Effector CD4-positive, alpha-beta T cell (primary cell): ENCODE results near the gene TBC1D9B.
A peak's percentile ranks its signal among the peaks of the same experiment; 100 is the strongest.

Experiments
- DNase-seq: peaks from one replicate; pipeline ENCODE4 v3.0.0-alpha.2; 2020

Gene TBC1D9B

DNA sequence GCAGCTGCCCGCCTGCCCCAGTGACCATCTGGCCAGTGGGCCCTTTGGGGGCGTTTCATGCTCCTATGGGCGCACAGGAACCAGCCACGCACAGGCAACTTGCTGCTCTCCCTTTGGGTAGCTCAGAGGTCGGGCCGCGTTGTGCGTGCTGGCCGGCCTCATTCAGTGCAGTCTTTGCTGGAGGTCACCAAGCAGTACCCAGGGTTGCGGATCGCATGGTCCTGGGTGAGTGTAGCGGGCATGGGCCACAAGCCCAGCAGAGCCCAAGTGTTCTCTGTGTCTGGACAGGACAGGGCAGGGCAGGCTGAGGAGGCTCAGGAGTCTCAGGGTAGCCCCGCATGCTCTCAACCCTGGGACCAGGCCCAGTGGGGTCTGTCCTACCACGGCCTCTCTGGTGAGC is 39.2 kb downstream of the TBC1D9B start:
- DNase-seq, result no peak

DNA sequence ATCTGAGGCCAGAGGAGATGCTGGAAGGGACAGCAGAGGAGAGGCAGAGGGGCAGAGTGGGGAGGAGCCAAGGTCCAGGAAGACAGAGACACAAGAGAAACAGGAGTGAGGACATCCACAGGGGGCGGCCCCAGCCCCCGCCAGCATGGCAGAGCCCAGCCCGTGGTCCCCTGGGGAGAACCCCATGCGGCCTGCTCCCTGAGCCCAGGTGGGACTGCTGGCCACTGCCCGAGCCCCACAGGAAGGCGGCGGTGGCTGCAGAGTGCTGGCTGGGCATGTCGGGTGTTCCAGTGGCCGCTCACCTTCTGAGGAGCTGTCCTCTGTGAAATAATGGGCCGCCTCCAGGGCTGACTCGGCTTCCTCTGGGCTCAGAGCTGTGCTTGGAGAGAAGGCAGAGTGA is 40.2 kb downstream of the TBC1D9B start:
- no peak for DNase-seq

DNA sequence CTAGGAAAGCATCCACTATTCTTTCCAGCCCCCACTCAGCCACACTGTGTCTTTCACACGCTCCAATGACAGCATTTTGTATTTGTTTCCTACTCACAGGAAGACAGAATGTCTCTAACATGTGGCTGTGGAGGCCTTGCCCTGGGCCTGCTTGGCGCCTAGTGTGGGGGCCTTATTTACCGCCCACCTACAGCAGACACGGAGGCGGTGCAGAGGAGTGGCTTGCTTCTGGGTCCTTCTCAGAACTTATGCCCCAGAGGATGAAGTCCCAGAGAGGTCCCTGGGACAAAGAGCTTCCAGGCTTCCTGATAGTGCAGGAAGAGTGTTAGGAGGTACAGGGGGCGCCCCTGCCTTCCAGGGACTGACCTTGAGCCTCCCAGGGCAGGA is 40.6 kb downstream of the TBC1D9B start:
- no peak for DNase-seq

DNA sequence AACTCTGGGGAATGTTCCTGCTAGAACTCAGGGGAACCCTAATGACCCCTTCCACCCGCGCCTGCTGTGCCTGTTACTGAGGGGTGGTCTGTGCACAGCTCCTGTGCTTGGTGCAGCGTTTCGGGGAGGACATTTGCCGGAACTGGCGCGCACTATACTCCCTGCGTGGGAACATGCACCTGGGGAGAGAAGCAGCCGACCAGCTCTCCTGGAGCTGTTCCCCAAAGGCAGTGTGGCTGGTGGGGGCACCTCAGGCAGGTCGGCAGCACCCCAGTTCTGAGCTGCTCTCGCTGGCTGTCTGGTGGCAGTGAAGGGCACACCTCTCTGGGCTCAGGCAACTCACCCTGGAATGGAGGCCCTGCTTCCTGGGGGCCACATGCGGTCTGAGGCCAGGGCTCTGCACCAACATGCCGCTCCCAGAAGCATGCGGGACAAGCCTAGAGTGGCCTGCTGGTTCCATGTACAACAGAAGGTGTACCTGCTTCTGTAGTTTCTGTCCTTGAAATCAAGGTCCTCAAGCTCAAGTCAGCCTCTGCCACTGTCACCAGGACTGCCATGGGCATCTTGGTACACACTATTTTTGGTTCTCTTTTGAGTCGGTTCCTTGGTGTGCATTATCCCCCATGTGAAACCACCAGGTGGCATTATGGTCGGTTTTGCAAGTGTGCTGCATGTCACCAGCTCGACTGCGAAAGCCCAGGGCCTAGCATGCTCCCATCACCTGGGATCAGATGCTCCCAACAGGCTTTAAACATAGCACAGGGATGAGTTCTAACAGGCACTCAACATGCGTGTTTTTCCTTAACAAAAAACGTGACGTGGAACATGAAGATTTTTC is 41.2 kb downstream of the TBC1D9B start:
- DNase-seq, result no peak

DNA sequence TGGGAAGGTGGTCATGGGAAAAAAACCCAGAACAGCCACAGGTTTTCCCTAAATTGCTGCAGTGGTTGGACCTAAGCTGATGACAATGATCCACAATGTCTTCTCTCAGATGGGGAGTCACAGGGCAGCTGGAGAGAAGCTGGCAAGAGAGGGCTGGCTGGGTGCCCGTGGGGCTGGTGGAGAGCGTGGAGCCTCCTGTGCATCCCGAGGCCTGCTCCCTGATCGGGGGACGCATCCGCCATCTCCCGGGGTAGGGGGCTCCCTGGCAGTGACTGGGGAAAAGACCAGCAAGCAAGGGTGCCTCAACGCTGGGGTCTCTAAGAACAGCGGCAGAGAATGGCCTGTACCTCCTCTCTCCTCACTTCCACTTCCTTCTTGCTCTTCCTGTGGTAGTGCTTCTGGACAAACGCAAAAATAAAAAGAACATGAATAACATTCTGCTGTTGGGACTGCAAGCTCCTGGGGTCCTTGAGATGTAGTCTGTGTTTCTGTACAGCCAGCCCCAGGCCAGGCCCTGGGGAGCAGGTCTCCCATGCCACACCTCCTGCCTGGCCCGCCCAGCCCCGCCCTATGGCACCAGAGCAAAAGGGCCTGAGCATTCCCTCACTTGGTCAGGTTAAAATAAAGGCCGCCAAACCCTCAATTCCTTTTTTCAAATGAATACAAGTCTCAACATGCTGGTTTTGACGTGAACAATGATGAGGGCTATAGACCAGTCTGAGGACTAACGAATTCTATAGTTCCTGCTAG is 42.0 kb downstream of the TBC1D9B start:
- no peak for DNase-seq

DNA sequence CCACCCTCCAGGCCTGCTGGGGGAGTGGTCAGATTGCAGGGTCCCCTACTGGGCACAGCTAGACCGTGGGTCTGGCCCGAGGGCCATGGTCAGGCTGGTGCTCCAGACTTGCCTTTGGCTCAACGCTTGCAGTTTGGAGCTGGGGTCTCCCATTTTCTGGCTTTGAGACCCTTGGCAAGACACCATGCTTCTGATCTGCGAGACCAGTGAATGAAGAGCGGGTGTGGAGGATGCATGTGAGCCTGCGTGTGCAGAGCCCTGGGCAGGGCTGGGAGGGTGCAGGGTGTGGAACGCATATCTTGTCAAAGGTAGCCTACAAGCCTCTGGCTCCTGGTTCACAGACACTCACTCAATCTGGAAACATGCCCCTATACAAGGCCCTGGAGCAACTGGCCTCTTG is 43.0 kb downstream of the TBC1D9B start:
- no peak for DNase-seq

DNA sequence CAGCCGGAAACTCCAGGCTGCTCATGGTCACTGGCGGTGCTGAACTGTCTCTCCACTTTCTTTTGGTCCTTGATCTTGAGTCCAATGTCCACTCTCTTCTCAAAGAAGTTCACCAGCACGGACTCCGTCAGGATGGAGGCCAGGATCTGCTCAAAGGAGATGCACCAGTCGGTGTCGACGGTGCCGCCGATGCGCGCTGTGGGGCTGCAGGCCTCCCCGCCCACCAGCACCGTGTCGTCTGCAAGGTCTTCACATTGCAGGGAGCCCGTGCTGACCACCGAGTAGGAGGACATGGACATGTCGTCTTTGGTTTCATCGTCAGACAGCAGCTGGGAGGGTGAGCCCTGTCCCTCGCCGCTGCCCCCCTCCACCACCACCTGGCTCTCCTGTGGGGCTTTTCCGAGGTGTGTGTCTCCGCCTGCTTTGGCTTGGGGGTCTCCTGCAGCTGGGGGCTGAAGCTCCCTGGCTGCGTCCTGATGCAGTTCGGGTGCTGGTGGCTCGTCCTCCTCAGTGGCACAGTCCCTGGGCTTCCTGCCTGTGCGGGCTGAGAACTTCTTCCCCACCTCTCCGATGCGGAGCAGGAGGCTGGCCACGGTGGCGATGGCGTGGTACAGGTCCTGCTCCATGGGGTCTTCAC is 44.1 kb downstream of the TBC1D9B start:
- DNase-seq, result no peak

DNA sequence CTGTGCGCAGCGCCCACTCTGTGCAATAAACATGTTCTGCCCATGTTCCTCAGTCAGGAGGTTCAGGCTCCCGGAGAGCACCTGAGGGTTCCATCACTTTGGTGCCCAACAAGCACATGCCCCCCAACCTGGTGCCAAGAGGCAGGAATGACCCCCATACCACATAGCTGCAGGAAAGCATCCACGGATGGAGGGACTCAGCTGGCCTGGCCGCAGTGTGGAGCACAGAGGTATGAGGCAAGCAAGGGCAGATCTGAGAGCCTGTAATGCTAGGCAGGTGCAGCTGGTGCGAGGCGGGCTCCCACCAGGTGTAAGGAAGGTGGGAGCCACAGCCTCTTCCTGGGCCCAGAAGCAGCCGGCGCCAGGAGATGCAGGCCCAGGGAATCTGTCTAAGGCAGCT is 44.8 kb downstream of the TBC1D9B start:
- no peak for DNase-seq

DNA sequence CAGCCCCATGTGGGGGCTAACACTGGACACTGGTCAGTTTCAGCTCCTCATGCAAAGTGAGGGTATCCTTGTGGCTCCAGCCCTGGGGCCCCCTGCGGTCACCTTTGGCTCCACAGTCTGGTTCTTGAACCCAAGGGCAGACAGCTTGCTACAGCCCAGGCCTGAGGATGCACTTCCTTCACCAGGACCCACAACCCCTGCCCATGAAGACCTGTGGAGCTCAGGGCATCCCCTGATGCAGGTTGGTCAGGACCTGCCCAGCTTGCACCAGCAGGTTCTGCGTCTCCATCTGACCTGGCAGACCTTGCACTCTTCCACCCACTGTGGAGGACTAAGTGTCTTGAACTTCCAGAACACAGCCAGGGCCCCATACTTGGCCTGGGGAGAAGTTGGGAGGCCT is 45.4 kb downstream of the TBC1D9B start:
- DNase-seq, result no peak

DNA sequence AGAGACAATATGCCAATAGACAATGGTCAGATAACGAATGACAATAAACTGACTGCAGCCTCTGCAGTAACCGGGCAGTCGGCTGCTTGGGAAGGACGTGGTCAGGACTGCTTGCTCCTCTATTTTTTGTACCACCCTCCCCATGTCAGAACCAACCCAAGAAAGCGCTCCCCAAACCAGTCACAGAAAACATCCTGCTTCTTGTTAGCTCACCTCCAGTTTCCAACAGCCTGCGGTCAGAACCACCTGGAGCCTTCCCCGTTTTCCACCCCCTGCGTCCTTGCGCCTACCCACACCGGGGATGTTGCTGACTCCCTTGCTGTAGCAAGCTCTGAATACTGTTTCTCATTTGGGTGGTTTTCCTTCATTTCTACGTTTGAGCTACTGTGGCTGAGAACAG is 47.4 kb downstream of the TBC1D9B start:
- no peak for DNase-seq

DNA sequence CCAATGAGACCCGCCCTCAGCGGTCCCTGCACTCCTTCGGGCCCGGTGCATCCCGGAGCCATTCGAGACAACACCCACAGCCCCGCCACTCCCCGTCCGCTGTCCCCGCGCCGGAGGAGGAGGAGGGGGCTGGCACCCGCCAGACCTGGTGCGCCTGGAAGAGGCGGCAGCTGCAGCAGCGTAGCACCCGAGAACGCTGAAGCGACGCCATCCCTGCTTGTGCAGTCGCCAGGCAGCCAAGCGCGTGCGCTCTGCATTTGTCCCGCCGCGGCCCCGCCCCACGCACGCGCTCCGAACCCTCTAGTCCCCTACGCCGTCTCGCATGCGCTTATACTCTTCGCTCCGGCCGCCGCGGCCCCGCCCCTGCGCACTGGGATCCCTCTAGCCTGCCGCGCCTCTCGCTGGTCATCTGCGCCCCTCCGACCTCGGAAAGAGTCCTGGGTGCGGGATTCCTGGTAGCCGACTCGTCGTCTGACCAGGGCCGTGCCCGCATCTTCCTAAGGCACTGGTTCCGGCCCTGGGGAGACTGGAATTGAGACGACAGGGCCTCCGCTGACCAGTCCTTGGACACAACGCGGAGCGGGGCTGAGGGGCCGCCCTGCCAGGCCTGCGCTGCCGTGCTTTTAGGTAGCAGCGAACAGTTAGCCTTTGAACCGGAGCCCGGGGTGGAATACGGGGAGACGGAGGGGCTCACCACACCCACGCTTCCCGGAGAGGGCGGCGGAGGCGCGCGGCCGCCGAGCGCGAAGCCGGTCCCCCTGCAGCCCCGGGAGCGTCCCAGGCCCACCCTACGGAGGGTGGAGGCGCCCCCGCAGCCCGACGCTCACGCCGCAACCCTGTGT is 48.9 kb downstream of the TBC1D9B start, which contains the start of gene MRNIP:
TSS of gene MRNIP (minus strand) at position 232 of the 842 bp plus-strand sequence. CDS start at position 211, 21 bp downstream.
- peak; percentile 79 for DNase-seq

DNA sequence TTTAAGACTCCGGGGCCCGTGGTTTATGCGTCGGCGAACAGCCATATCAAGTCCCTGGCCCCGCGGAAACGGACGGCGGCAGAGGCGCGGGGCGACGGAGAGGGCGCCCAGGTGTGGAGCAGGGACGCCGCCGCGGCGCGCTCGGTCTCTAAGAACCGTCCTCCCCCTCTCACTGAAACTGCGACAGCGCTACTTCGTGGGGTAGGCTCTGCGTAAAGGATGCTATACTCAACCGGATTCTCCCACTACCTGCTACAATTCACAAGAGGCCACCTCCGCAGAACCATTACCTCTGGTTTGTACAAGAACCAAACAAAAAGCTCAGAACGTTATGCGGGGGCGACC is 49.5 kb downstream of the TBC1D9B start:
- peak; percentile 33 for DNase-seq

DNA sequence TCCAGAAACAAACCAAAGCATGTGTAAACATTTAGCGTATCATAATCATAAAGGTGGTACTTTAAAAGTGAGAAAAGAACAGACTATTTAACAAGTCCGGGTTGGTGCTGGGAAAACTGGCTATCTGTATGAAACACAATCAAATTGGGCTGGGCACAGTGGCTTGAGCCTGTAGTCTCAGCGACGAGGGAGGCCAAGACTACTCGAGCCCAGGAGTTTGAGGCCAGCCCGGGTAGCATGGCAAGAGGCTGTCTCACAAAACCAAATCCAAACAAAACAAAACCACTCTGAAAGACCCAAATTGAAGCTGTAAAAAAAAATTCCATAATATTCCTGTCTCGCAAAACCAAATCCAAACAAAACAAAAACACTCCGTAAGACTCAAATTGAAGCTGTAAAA is 53.3 kb downstream of the TBC1D9B start:
- DNase-seq, result no peak

DNA sequence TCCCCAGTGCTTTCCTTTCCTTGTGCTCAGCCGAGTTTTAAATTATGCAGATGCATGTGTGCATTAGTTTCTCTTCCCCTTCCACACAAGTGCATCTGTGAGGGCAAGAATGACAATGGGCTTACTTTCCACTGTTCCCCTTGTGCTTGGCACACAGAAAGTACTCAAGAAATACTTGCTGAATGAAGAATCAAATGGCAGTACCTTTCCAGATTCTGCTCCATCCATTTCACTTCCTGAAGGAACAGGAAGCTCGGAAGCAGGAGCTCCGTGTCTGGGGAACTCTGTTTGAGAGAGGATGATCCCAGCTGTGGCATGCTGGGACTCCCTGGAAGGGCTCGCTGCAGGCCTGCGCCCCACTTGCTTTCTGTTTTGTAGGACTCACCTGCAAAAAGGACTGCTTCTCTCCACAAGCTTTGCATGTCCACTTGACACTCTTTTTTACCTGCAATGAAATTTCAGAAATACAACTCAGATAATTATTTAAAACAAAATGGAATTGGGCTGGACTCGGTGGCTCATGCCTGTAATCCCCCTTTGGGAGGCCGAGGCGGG is 54.6 kb downstream of the TBC1D9B start:
- no peak for DNase-seq

DNA sequence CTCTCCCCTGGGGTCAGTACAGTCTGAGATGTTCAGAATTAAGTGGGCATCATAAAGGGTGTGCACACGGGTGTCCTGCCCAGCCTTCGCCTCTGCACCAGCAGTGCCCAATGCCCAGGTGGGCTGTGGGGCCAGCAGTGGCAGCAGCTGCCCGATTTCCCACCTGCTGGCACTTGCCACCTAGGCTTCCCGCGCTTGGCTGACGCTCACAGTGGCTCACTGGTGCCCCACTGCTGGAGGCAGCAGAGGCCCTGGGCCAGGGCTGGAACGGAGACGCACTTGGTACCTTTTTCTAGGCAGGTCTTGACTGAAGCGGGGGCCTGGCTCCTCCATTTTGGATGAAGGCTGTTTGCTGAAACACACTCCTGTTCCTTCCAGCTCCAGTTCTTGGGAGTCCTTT is 66.1 kb downstream of the TBC1D9B start:
- no peak for DNase-seq

DNA sequence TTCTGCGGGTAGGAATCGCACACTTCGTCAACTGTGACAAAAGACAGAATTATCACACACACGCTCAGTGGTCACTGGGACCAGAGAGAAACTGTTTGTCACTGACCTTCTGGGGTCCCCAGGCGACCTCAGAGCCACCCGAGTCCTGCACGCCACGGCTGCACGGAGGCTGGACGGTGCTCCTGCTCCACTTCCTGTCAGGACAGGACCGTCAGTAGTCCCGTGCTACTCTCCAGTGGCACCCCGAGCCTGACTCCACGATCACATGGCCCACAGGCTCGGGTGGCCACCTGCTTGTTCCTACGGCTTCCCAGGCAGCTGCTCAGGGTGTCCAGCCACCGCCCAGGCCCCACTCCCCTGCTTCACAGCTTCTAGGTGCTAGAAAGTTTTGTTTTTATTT is 66.9 kb downstream of the TBC1D9B start:
- DNase-seq, result no peak

DNA sequence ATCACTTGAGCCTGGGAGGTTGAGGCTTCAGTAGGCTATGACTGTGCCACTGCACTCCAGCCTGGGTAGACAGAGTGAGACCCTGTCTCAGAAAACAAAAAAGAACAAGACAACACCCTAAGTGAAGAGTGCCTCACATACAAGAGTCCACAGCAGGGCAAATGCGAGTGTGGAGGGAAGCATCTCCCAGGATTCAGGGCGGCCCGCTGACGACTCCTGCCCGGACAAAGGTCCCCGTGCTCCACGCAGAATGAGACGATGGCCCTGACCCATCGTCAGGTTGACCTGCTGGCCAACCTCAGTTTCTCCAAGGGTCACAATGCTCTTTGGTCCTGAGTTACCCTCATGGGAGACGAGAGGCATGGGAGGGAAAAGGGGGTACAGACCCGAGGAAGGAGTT is 67.4 kb downstream of the TBC1D9B start:
- DNase-seq, result no peak

DNA sequence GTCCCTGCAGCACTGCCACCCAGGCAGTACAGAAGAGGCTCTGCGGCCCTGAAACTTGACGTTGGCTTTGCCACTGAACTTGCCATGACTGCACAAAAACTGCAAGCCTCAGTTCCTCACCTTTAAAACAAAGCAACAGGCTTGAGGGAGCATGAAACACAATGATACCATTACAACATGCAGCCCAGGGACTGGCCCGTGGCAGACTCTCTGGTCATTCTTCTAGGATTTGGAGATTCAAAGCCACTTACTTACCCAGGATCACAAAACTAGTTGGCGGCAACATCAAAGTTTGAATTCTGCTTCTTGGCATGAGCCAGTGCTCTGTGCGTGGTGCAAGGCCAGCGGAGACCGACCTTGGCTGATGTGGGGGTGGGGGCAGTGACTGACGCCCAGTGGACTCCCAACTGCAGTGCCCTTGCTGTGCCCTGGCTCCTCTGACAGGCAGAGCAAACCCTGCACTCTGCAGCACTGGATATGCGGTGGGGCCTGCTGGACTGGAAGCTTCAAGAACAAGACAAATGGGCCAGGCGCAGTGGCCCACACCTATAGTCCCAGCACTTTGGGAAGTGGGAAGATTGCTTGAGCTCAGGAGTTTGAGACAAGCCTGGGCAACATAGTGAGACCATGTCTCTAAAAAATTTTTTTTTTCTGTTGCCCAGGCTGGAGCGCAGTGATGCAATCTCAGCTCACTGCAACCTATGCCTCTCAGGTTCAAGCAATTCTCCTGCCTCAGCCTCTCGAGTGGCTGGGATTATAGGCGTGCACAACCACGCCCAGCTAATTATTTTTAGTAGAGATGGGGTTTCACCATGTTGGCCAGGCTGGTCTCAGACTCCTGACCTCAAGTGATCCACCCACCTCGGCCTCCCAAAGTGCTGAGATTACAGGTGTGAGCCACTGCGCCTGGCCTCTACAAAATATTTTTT is 68.1 kb downstream of the TBC1D9B start:
- DNase-seq, result no peak

DNA sequence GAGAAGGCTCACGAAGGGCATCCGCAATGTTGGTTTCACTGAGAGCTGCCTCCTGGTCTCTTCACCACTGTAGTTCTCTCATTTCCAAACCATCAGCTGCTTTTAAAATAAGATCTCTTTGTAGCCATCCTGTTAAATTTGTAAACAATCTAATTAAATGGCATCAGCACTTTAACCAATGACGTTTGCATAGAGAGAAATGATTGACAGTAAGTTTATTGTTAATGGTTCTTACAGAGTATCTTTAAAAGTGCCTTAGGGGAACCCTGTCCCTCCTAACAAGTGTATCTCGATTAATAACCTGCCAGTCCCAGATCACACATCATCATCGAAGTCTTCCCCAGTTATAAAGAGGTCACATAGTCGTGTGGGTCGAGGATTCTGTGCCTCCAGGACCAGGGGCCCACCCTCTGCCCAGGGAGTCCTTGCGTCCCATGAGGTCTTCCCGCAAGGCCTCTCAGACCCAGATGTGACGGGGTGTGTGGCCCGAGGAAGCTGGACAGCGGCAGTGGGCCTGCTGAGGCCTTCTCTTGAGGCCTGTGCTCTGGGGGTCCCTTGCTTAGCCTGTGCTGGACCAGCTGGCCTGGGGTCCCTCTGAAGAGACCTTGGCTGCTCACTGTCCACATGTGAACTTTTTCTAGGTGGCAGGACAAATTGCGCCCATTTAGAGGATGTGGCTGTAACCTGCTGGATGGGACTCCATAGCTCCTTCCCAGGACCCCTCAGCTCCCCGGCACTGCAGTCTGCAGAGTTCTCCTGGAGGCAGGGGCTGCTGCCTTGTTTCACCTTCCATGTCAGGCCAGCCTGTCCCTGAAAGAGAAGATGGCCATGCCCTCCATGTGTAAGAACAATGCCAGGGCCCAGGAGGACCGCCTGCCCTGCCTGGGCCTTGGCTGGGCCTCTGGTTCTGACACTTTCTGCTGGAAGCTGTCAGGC is 70.4 kb downstream of the TBC1D9B start:
- no peak for DNase-seq
